CD4-positive, alpha-beta memory T cell (primary cell): Measurements from ENCODE around the gene SERPINE3. TPM values are rescaled to one million over a fixed set of nuclear protein-coding genes. Genes with fewer than 3 reads are reported as not detected.

ENCODE experiments used
- CTCF ChIA-PET: fragments of 350-600 bp; sonication (Branson Sonifier 250); formaldehyde crosslinking; loops from one replicate; lab custom pipeline; 2021; ENCODE audit warnings: inconsistent platforms; ENCODE audit not compliant: partially characterized antibody; lab: Charles Lee
- POLR2A ChIA-PET: fragments of 350-600 bp; sonication (Branson Sonifier 250); formaldehyde crosslinking; loops from one replicate; lab custom pipeline; 2021; ENCODE audit not compliant: partially characterized antibody; lab: Charles Lee
- DNase-seq, 5 donors: peaks; one replicate each; pipeline versions ENCODE4 v3.0.0 to v3.0.0-alpha.2; 2020 to 2022; ENCODE audit warnings: mixed read lengths in 1 of 5
- H3K27ac ChIP-seq: one replicate; pipeline ENCODE4 v1.7.0; 2013; ENCODE audit warnings: low read depth, low read length
- H3K27me3 ChIP-seq: 2 replicates; pipeline ENCODE4 v1.7.0; 2013; ENCODE audit warnings: mild to moderate bottlenecking, low read length, moderate library complexity; ENCODE audit not compliant: insufficient read depth
- H3K36me3 ChIP-seq: 2 replicates; pipeline ENCODE4 v1.7.0; 2013; ENCODE audit warnings: mild to moderate bottlenecking, low read length, moderate library complexity; ENCODE audit not compliant: insufficient read depth
- H3K4me1 ChIP-seq: 2 replicates; pipeline ENCODE4 v1.7.0; 2013; ENCODE audit warnings: mild to moderate bottlenecking, low read length, moderate library complexity; ENCODE audit not compliant: insufficient read depth
- H3K4me3 ChIP-seq, 2 donors: one replicate each; pipeline ENCODE4 v1.7.0; 2013; ENCODE audit warnings: low read length in 2 of 2, mild to moderate bottlenecking in 1 of 2
- H3K9me3 ChIP-seq, 2 donors: one replicate each; pipeline ENCODE4 v1.7.0; 2013; ENCODE audit warnings: low read length in 2 of 2, control low read depth in 1 of 2; ENCODE audit not compliant: control insufficient read depth in 1 of 2
- H3K27ac Mint-ChIP-seq, 7 donors: one replicate each; pipeline ENCODE4 v1.8.0; 2020 to 2021; ENCODE audit warnings: mixed read lengths in 7 of 7, mild to moderate bottlenecking in 6 of 7, inconsistent platforms in 3 of 7, moderate library complexity in 3 of 7
- H3K27me3 Mint-ChIP-seq, 2 donors: one replicate each; pipeline ENCODE4 v1.8.0; 2020 to 2021; ENCODE audit warnings: mixed read lengths in 2 of 2
- H3K36me3 Mint-ChIP-seq, 2 donors: one replicate each; pipeline ENCODE4 v1.8.0; 2020 to 2021; ENCODE audit warnings: mixed read lengths in 2 of 2, inconsistent platforms in 1 of 2, mild to moderate bottlenecking in 1 of 2
- H3K4me1 Mint-ChIP-seq, 4 donors: one replicate each; pipeline ENCODE4 v1.8.0; 2020 to 2021; ENCODE audit warnings: mixed read lengths in 4 of 4, mild to moderate bottlenecking in 1 of 4
- H3K4me3 Mint-ChIP-seq, 8 donors: one replicate each; pipeline ENCODE4 v1.8.0; 2020 to 2021; ENCODE audit warnings: mixed read lengths in 8 of 8, mild to moderate bottlenecking in 7 of 8, moderate library complexity in 6 of 8, inconsistent platforms in 3 of 8
- H3K9me3 Mint-ChIP-seq, 8 donors: one replicate each; pipeline ENCODE4 v1.8.0; 2020 to 2021; ENCODE audit warnings: mixed read lengths in 8 of 8, mild to moderate bottlenecking in 5 of 8, inconsistent platforms in 3 of 8, moderate library complexity in 1 of 8
- intact Hi-C: fragments of 100-400 bp; cut with micrococcal nuclease; formaldehyde crosslinking; loops from one replicate; pipeline ENCODE4 v1.15.1; 2023
- polyA plus RNA-seq, 2 donors: library from polyadenylated mRNA; unstranded; fragments of 300-500 nt; fragmentation: Illumina TruSeq; gene quantifications; one replicate each; pipeline ENCODE4 v1.2.3, GENCODE V29; 2021
- total RNA-seq, 2 experiments: library from RNA; stranded (reverse); gene quantifications; one replicate each; pipeline ENCODE4 v1.2.3, GENCODE V29; 2021

The SERPINE3 gene
- total and polyA plus RNA-seq, 4 experiments from 2014 or later = not detected

- H3K27me3 Mint-ChIP-seq = no peaks in the 10 kb centered on the region
- Histone ChIP-seq H3K4me1 (no peaks in the 10 kb centered on the region), H3K9me3 (no peaks in the 10 kb centered on the region), H3K27me3 (no peaks in the 10 kb centered on the region), H3K4me3 (no peak overlapping the region), H3K36me3 (no peaks in the 10 kb centered on the region), H3K27ac (no peak overlapping the region)
- no peaks in the 10 kb centered on the region for H3K4me1 Mint-ChIP-seq
- no peaks in the 10 kb centered on the region for H3K36me3 Mint-ChIP-seq
- no peak for DNase-seq
- H3K9me3 Mint-ChIP-seq = peaks cover 0 to 2% (median 0%) of the 10 kb centered on the region in 8 donors
- intact Hi-C loops = no loop called here
- CTCF ChIA-PET = interaction anchor here (1.3 kb wide), 1 partner anchor 14 kb away, joined by 3 read pairs; no protein-coding TSS in a partner anchor
- H3K4me3 Mint-ChIP-seq = no peak overlapping the region
- H3K27ac Mint-ChIP-seq = no peak overlapping the region
- POLR2A ChIA-PET = no interaction called here
Measured at GRCh38 chr13:51346397-51346796, 6.9 kb downstream of the SERPINE3 start.

GRCh38 chr13:51347099-51347498, 7.6 kb downstream of the SERPINE3 start:
- Mint-ChIP-seq H3K27ac (peak overlapping the region in 1 of 7 donors; percentile 25), H3K4me1 (no peaks in the 10 kb centered on the region), H3K36me3 (peaks cover 0 to 3% of the 10 kb centered on the region in 2 donors), H3K27me3 (no peaks in the 10 kb centered on the region), H3K4me3 (no peak overlapping the region), H3K9me3 (peaks cover 0 to 2% (median 0%) of the 10 kb centered on the region in 8 donors)
- no peaks in the 10 kb centered on the region for H3K9me3 ChIP-seq
- intact Hi-C loops = no loop called here
- H3K36me3 ChIP-seq = no peaks in the 10 kb centered on the region
- H3K4me1 ChIP-seq = no peaks in the 10 kb centered on the region
- CTCF ChIA-PET = no interaction called here
- H3K27me3 ChIP-seq = no peaks in the 10 kb centered on the region
- POLR2A ChIA-PET = no interaction called here
- DNase-seq = no peak
- no peak overlapping the region for H3K4me3 ChIP-seq
- H3K27ac ChIP-seq = no peak overlapping the region

GRCh38 chr13:51348069-51348967, 8.8 kb downstream of the SERPINE3 start:
- no peaks in the 10 kb centered on the region for H3K27me3 Mint-ChIP-seq
- CTCF ChIA-PET = no interaction called here
- no peaks in the 10 kb centered on the region for H3K4me1 Mint-ChIP-seq
- no peak overlapping the region for H3K4me3 Mint-ChIP-seq
- Histone ChIP-seq H3K27me3 (no peaks in the 10 kb centered on the region), H3K4me3 (no peak overlapping the region), H3K4me1 (no peaks in the 10 kb centered on the region), H3K9me3 (no peaks in the 10 kb centered on the region), H3K36me3 (no peaks in the 10 kb centered on the region), H3K27ac (no peak overlapping the region)
- DNase-seq = no peak
- POLR2A ChIA-PET = no interaction called here
- peaks cover 0 to 9% of the 10 kb centered on the region in 2 donors for H3K36me3 Mint-ChIP-seq
- intact Hi-C loops = no loop called here
- no peak overlapping the region for H3K27ac Mint-ChIP-seq
- H3K9me3 Mint-ChIP-seq = peaks cover 0 to 2% (median 0%) of the 10 kb centered on the region in 8 donors

- H3K4me3 Mint-ChIP-seq = no peak overlapping the region
- POLR2A ChIA-PET = no interaction called here
- Histone ChIP-seq H3K27me3 (no peaks in the 10 kb centered on the region), H3K36me3 (no peaks in the 10 kb centered on the region), H3K4me1 (no peaks in the 10 kb centered on the region), H3K9me3 (no peaks in the 10 kb centered on the region), H3K4me3 (no peak overlapping the region), H3K27ac (no peak overlapping the region)
- intact Hi-C loops = no loop called here
- H3K27ac Mint-ChIP-seq = peak overlapping the region in 1 of 7 donors; percentile 25
- peaks cover 0 to 9% of the 10 kb centered on the region in 2 donors for H3K36me3 Mint-ChIP-seq
- DNase-seq = no peak
- no peaks in the 10 kb centered on the region for H3K27me3 Mint-ChIP-seq
- H3K4me1 Mint-ChIP-seq = no peaks in the 10 kb centered on the region
- peaks cover 0 to 2% (median 0%) of the 10 kb centered on the region in 8 donors for H3K9me3 Mint-ChIP-seq
- CTCF ChIA-PET = no interaction called here
Measured at GRCh38 chr13:51349016-51349415, 9.5 kb downstream of the SERPINE3 start.

GRCh38 chr13:51355217-51355616, 15.7 kb downstream of the SERPINE3 start:
- Mint-ChIP-seq H3K4me1 (no peaks in the 10 kb centered on the region), H3K36me3 (peaks cover 0 to 9% of the 10 kb centered on the region in 2 donors), H3K27ac (no peak overlapping the region), H3K4me3 (no peak overlapping the region), H3K27me3 (no peaks in the 10 kb centered on the region), H3K9me3 (peaks cover 0 to 2% (median 0%) of the 10 kb centered on the region in 8 donors)
- no peaks in the 10 kb centered on the region for H3K27me3 ChIP-seq
- no peaks in the 10 kb centered on the region for H3K9me3 ChIP-seq
- DNase-seq = no peak
- H3K4me3 ChIP-seq = no peak overlapping the region
- POLR2A ChIA-PET = no interaction called here
- intact Hi-C loops = no loop called here
- H3K36me3 ChIP-seq = no peaks in the 10 kb centered on the region
- no peaks in the 10 kb centered on the region for H3K4me1 ChIP-seq
- H3K27ac ChIP-seq = no peak overlapping the region
- CTCF ChIA-PET = interaction anchor here (1.6 kb wide), 1 partner anchor 69 kb away, joined by 4 read pairs; no protein-coding TSS in a partner anchor

- CTCF ChIA-PET = no interaction called here
- Mint-ChIP-seq H3K9me3 (peaks cover 0 to 1% (median 0%) of the 10 kb centered on the region in 8 donors), H3K4me1 (no peaks in the 10 kb centered on the region), H3K36me3 (peaks cover 11 to 13% of the 10 kb centered on the region in 2 donors), H3K4me3 (no peak overlapping the region), H3K27ac (no peak overlapping the region), H3K27me3 (no peaks in the 10 kb centered on the region)
- H3K27ac ChIP-seq = no peak overlapping the region
- no peaks in the 10 kb centered on the region for H3K9me3 ChIP-seq
- no peaks in the 10 kb centered on the region for H3K4me1 ChIP-seq
- intact Hi-C loops = no loop called here
- H3K36me3 ChIP-seq = peaks cover 2% of the 10 kb centered on the region
- no peak overlapping the region for H3K4me3 ChIP-seq
- DNase-seq = no peak
- no peaks in the 10 kb centered on the region for H3K27me3 ChIP-seq
- POLR2A ChIA-PET = no interaction called here
Measured at GRCh38 chr13:51357928-51358595, 18.6 kb downstream of the SERPINE3 start.

GRCh38 chr13:51359352-51359751, 19.9 kb downstream of the SERPINE3 start:
- H3K27me3 ChIP-seq = no peaks in the 10 kb centered on the region
- Mint-ChIP-seq H3K4me1 (no peaks in the 10 kb centered on the region), H3K27ac (no peak overlapping the region), H3K36me3 (peaks cover 13 to 14% of the 10 kb centered on the region in 2 donors), H3K27me3 (no peaks in the 10 kb centered on the region), H3K9me3 (peaks cover 0 to 1% (median 0%) of the 10 kb centered on the region in 8 donors), H3K4me3 (no peak overlapping the region)
- DNase-seq = no peak
- no peaks in the 10 kb centered on the region for H3K9me3 ChIP-seq
- no peak overlapping the region for H3K4me3 ChIP-seq
- intact Hi-C loops = no loop called here
- no peaks in the 10 kb centered on the region for H3K4me1 ChIP-seq
- ChIA-PET POLR2A (no interaction called here), CTCF (interaction anchor here (0.7 to 1.1 kb wide), 2 partner anchors 13 to 73 kb away, joined by 3 read pairs; no protein-coding TSS in a partner anchor)
- H3K36me3 ChIP-seq = peaks cover 6% of the 10 kb centered on the region
- H3K27ac ChIP-seq = no peak overlapping the region
